Neural cell (in vitro differentiated cells): ENCODE results near the gene PTPRN2. TPM values are rescaled to one million over a fixed set of nuclear protein-coding genes. Genes with fewer than 3 reads are reported as not detected.

ENCODE experiments used
- H2AFZ ChIP-seq: fragments of 200-600, 300-800 bp; sonication (generic), shearing (Covaris generic); 2 replicates; pipeline ENCODE4 v1.6.0; 2014; ENCODE audit warnings: low read depth, mild to moderate bottlenecking, antibody characterized with exemption, low read length, moderate library complexity
- H3F3A ChIP-seq: fragments of 200-600 bp; shearing (Covaris generic); 2 replicates; pipeline ENCODE4 v1.6.1; 2016; ENCODE audit warnings: mild to moderate bottlenecking, moderate library complexity, mixed read lengths, antibody characterized with exemption, low read length; ENCODE audit not compliant: insufficient read depth, poor library complexity, severe bottlenecking
- H3K27ac ChIP-seq: fragments of 200-600, 300-800 bp; sonication (generic), shearing (Covaris generic); 2 replicates; pipeline ENCODE4 v1.5.1; 2014; ENCODE audit warnings: mild to moderate bottlenecking, low read length, moderate library complexity
- H3K27me3 ChIP-seq: fragments of 300-800, 200-600 bp; sonication (generic), shearing (Covaris generic); 2 replicates; pipeline ENCODE4 v1.6.0; 2014; ENCODE audit warnings: mild to moderate bottlenecking, low read depth, low read length, moderate library complexity; ENCODE audit not compliant: insufficient read depth
- H3K36me3 ChIP-seq: fragments of 300-800, 200-600 bp; sonication (generic), shearing (Covaris generic); 2 replicates; pipeline ENCODE4 v1.5.1; 2014; ENCODE audit warnings: mild to moderate bottlenecking, antibody characterized with exemption, low read length, moderate library complexity; ENCODE audit not compliant: insufficient read depth
- H3K4me2 ChIP-seq: fragments of 300-800, 200-600 bp; sonication (generic), shearing (Covaris generic); 2 replicates; pipeline ENCODE4 v1.6.0; 2014; ENCODE audit warnings: mild to moderate bottlenecking, low read length
- H3K4me3 ChIP-seq: fragments of 300-800, 200-600 bp; sonication (generic), shearing (Covaris generic); 2 replicates; pipeline ENCODE4 v1.5.1; 2014; ENCODE audit warnings: mild to moderate bottlenecking, low read length, moderate library complexity
- H3K79me2 ChIP-seq: fragments of 200-600 bp; shearing (Covaris generic); replicated peaks from 2 replicates; pipeline ENCODE4 v1.6.0; 2014; ENCODE audit warnings: mild to moderate bottlenecking, low read length, moderate library complexity; ENCODE audit not compliant: insufficient read depth
- H3K9ac ChIP-seq: fragments of 300-800, 200-600 bp; sonication (generic), shearing (Covaris generic); 2 replicates; pipeline ENCODE4 v1.6.1; 2016; ENCODE audit warnings: mild to moderate bottlenecking, low read length, mixed read lengths
- H3K9me2 ChIP-seq: fragments of 200-600 bp; shearing (Covaris generic); 2 replicates; pipeline ENCODE4 v1.6.1; 2016; ENCODE audit warnings: mild to moderate bottlenecking, low read length, mixed read lengths; ENCODE audit not compliant: insufficient read depth
- H3K9me3 ChIP-seq: fragments of 200-600, 300-800 bp; sonication (generic), shearing (Covaris generic); 2 replicates; pipeline ENCODE4 v1.6.1; 2016; ENCODE audit warnings: mild to moderate bottlenecking, mixed run types, low read length, moderate library complexity, mixed read lengths
- H4K20me1 ChIP-seq: fragments of 200-600 bp; shearing (Covaris generic); 2 replicates; pipeline ENCODE4 v1.6.1; 2016; ENCODE audit warnings: mild to moderate bottlenecking, mixed run types; ENCODE audit not compliant: insufficient read depth
- EP300 ChIP-seq: fragments of 450-650 bp; conservative IDR thresholded peaks from 2 replicates; pipeline ENCODE4 v1.6.1; 2014; ENCODE audit warnings: antibody characterized with exemption, mild to moderate bottlenecking, moderate library complexity; ENCODE audit not compliant: poor library complexity, severe bottlenecking
- EZH2 ChIP-seq: fragments of 200-600, 300-800 bp; shearing (Covaris generic), sonication (generic); IDR thresholded peaks from 2 replicates; pipeline ENCODE4 v1.6.1; 2014; ENCODE audit warnings: antibody characterized with exemption, low read length, borderline replicate concordance, mild to moderate bottlenecking; ENCODE audit not compliant: insufficient read depth, poor library complexity, severe bottlenecking
- MXI1 ChIP-seq: fragments of 450-650 bp; conservative IDR thresholded peaks from 2 replicates; pipeline ENCODE4 v1.6.1; 2014; ENCODE audit warnings: antibody characterized with exemption, mild to moderate bottlenecking; ENCODE audit not compliant: poor library complexity, severe bottlenecking
- POLR2AphosphoS5 ChIP-seq: IDR thresholded peaks from 2 replicates; pipeline ENCODE4 v1.6.1; 2012
- RAD21 ChIP-seq: fragments of 450-650 bp; conservative IDR thresholded peaks from 2 replicates; pipeline ENCODE4 v1.6.1; 2014; ENCODE audit warnings: antibody characterized with exemption, mild to moderate bottlenecking, moderate library complexity
- SMC3 ChIP-seq: fragments of 450-650 bp; conservative IDR thresholded peaks from 2 replicates; pipeline ENCODE4 v1.6.1; 2014; ENCODE audit warnings: antibody characterized with exemption, mild to moderate bottlenecking, moderate library complexity; ENCODE audit not compliant: poor library complexity
- TAF1 ChIP-seq: IDR thresholded peaks from 2 replicates; pipeline ENCODE4 v1.6.1; 2012; ENCODE audit warnings: low read depth
- polyA plus RNA-seq: library from polyadenylated mRNA; depleted of rRNA; stranded (reverse); fragments of >200 nt; gene quantifications from 2 replicates; pipeline ENCODE4 v1.2.3, GENCODE V29; 2014
- TF ChIP-seq, protein P1 (sequence below): fragments of 450-650 bp; IDR thresholded peaks from 2 replicates; pipeline ENCODE4 v1.5.1; 2014; ENCODE audit warnings: antibody characterized with exemption, mild to moderate bottlenecking, moderate library complexity; ENCODE audit not compliant: poor library complexity, severe bottlenecking
- TF ChIP-seq, protein P2 (sequence below): IDR thresholded peaks from 2 replicates; pipeline ENCODE4 v1.6.1; 2012; ENCODE audit warnings: borderline replicate concordance

PTPRN2 gene
- polyA plus RNA-seq, 1 donor from 2014 or later, result 31.0 TPM

DNA sequence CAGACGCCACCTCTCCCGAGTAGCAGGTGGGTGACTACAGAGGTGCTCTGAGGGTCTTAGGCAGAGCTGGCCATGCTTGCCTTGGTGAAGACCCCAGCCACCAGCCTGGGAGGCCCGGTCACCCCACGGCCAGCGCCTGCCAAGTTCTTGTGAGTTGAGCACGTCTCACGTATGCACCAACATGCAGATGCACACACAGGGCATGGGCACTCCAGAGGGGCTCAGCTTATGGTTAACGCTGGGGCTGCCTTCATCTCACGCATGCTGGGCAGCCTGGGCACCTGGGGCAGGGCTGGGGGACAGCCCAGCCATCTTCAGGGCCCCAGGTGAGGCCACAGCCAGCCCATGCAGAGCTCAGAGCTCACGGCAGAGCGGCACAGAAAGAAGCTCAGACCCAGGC lies 41.0 kb downstream of the PTPRN2 start:
- Histone ChIP-seq H3F3A (no peaks in the 10 kb centered on the region), H3K4me3 (no peak overlapping the region), H3K9me2 (no peaks in the 10 kb centered on the region), H3K36me3 (no peaks in the 10 kb centered on the region), H3K79me2 (no peaks in the 10 kb centered on the region), H3K4me2 (no peak overlapping the region), H3K27me3 (no peaks in the 10 kb centered on the region), H4K20me1 (no peaks in the 10 kb centered on the region), H3K9ac (no peak overlapping the region), H2AFZ (no peak overlapping the region), H3K27ac (no peak overlapping the region), H3K9me3 (no peaks in the 10 kb centered on the region)
- TF ChIP-seq TAF1 (no peak), SMC3 (no peak), EZH2 (no peak), EP300 (no peak), RAD21 (no peak), POLR2AphosphoS5 (no peak), MXI1 (no peak)
- TF ChIP-seq, protein P1, sequence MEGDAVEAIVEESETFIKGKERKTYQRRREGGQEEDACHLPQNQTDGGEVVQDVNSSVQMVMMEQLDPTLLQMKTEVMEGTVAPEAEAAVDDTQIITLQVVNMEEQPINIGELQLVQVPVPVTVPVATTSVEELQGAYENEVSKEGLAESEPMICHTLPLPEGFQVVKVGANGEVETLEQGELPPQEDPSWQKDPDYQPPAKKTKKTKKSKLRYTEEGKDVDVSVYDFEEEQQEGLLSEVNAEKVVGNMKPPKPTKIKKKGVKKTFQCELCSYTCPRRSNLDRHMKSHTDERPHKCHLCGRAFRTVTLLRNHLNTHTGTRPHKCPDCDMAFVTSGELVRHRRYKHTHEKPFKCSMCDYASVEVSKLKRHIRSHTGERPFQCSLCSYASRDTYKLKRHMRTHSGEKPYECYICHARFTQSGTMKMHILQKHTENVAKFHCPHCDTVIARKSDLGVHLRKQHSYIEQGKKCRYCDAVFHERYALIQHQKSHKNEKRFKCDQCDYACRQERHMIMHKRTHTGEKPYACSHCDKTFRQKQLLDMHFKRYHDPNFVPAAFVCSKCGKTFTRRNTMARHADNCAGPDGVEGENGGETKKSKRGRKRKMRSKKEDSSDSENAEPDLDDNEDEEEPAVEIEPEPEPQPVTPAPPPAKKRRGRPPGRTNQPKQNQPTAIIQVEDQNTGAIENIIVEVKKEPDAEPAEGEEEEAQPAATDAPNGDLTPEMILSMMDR, result no peak
- TF ChIP-seq, protein P2, sequence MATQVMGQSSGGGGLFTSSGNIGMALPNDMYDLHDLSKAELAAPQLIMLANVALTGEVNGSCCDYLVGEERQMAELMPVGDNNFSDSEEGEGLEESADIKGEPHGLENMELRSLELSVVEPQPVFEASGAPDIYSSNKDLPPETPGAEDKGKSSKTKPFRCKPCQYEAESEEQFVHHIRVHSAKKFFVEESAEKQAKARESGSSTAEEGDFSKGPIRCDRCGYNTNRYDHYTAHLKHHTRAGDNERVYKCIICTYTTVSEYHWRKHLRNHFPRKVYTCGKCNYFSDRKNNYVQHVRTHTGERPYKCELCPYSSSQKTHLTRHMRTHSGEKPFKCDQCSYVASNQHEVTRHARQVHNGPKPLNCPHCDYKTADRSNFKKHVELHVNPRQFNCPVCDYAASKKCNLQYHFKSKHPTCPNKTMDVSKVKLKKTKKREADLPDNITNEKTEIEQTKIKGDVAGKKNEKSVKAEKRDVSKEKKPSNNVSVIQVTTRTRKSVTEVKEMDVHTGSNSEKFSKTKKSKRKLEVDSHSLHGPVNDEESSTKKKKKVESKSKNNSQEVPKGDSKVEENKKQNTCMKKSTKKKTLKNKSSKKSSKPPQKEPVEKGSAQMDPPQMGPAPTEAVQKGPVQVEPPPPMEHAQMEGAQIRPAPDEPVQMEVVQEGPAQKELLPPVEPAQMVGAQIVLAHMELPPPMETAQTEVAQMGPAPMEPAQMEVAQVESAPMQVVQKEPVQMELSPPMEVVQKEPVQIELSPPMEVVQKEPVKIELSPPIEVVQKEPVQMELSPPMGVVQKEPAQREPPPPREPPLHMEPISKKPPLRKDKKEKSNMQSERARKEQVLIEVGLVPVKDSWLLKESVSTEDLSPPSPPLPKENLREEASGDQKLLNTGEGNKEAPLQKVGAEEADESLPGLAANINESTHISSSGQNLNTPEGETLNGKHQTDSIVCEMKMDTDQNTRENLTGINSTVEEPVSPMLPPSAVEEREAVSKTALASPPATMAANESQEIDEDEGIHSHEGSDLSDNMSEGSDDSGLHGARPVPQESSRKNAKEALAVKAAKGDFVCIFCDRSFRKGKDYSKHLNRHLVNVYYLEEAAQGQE, result no peak

DNA sequence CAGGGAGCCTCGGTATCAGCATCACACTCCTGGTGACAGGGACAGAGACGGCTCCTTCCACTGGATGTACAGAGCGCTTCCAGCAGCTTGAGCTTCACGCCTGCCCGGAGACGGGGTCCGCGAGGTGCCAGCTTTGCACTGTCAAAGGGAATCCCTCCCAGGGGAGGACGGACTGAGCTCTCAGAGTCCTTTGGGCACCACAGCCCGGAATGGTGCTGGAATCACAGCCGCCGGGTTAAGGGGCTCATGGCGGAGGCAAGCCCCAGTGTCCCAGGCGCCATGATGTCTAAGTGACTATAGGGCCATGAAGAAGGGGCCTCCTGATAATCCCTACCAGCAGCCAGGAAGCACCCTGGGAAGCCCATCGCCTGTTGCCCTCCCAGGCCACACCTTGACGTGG lies 41.4 kb downstream of the PTPRN2 start:
- no peak overlapping the region for H3K4me2 ChIP-seq
- H3K9ac ChIP-seq, result no peak overlapping the region
- H3K4me3 ChIP-seq, result no peak overlapping the region
- H3K27ac ChIP-seq, result no peak overlapping the region
- H3K36me3 ChIP-seq, result no peaks in the 10 kb centered on the region
- H4K20me1 ChIP-seq, result no peaks in the 10 kb centered on the region
- H3K27me3 ChIP-seq, result no peaks in the 10 kb centered on the region
- H3K9me2 ChIP-seq, result no peaks in the 10 kb centered on the region
- no peak overlapping the region for H2AFZ ChIP-seq
- no peaks in the 10 kb centered on the region for H3K79me2 ChIP-seq
- no peaks in the 10 kb centered on the region for H3F3A ChIP-seq
- no peaks in the 10 kb centered on the region for H3K9me3 ChIP-seq
- TF ChIP-seq, protein P2, result no peak
- TF ChIP-seq EP300 (no peak), RAD21 (no peak), SMC3 (no peak), POLR2AphosphoS5 (no peak), EZH2 (no peak)
